ENCODE results near the gene WHRN.

DNA sequence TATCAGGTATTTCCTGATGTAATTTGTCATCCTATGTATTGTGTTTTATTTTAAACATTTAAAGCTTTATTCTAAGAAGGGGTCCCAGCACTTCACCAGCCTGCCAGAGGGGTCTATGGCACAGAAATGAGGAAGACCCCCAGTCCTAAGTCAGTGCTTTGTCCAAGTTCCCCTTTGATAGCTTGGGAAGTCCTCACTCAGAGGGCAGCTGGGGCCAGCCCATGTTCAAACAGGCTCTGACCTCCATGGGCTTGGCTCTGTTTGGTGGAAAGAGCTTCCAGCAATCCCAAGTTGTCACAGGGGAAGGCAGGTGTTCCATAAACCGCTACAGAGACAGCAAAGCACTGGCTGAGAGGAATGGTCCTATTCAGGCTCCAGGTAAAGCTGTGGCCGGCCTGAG lies 90.9 kb downstream of the WHRN start:
- TF ChIP-seq HOXA7 (CRISPR knock-in tag; IDR thresholded peaks at IDR 0.05) = no peak
- no peak for TF ChIP-seq EP300 (IDR thresholded peaks at IDR 0.05; ENCODE audit: low read depth in 2 of 2, low read length in 2 of 2)
- no peak for TF ChIP-seq EP300 (CRISPR knock-in tag; IDR thresholded peaks at IDR 0.05; ENCODE audit: borderline replicate concordance)
- no peak for TF ChIP-seq FOXK1 (CRISPR knock-in tag; IDR thresholded peaks at IDR 0.05; ENCODE audit: borderline replicate concordance, low read depth)

Data from HepG2 (cell line).